ENCODE data around the gene HAUS5. TPM values are rescaled to one million over a fixed set of nuclear protein-coding genes. Genes with fewer than 3 reads are reported as not detected.
"Not testable (repeated sequence)": the region's sequence is repeated elsewhere in the genome, so short reads cannot be mapped to it uniquely, and the experiment has no call there.

The HAUS5 gene
- polyA plus RNA-seq, 1 donor from 2014 or later = 11.4 TPM

DNA sequence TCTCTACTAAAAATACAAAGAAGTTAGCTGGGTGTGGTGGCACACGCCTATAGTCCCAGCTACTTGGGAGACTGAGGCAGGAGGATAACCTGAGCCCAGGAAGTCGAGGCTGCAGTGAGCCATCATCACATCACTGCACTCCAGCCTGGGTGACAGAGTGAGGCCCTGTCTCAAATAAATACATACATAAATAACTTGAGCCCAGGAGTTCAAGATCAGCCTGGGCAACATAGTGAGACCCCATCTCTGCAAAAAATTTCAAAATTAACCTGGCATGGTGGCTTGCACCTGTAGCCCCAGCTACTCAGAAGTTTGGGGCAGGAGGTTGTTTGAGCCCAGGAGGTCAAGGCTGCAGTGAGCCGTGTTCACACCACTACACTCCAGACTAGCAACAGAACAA, 17.5 kb upstream of the HAUS5 start:
- H3K27ac Mint-ChIP-seq = not testable (repeated sequence)

DNA sequence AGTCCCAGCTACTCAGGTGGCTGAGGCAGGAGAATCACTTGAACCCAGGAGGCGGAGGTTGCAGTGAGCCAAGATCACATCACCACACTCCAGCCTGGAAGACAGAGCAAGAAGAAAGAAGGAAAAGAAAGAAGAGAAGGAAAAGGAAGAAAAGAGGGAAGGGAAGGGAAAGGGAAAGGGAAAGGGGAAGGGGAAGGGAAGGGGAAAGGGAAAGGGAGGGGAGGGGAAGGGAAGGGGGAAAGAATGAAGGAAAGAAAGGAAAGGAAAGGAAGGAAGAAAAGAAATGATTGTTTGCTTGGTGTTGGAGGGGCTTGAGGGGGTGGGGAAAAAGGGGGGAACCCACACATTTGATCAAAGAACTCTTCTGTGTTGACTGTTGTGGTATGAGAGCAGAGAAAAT, 16.6 kb upstream of the HAUS5 start:
- H3K9me3 Mint-ChIP-seq = no peaks in the 10 kb centered on the region
- no peaks in the 10 kb centered on the region for H3K36me3 Mint-ChIP-seq
- no peak overlapping the region for H3K27ac Mint-ChIP-seq
- H3K4me3 Mint-ChIP-seq = no peak overlapping the region
- H3K4me1 Mint-ChIP-seq = peaks cover 0 to 3% (median 0%) of the 10 kb centered on the region in 3 donors
- peaks cover 6% of the 10 kb centered on the region for H3K27me3 Mint-ChIP-seq

More for the DNA sequence above, 17.5 kb upstream of the HAUS5 start:
- not testable (repeated sequence) for H3K27me3 Mint-ChIP-seq, H3K9me3 Mint-ChIP-seq, H3K4me1 Mint-ChIP-seq, H3K36me3 Mint-ChIP-seq, H3K4me3 Mint-ChIP-seq

- Mint-ChIP-seq H3K27ac (no peak overlapping the region), H3K27me3 (peaks cover 9% of the 10 kb centered on the region), H3K4me3 (no peak overlapping the region), H3K36me3 (no peaks in the 10 kb centered on the region), H3K9me3 (no peaks in the 10 kb centered on the region), H3K4me1 (peaks cover 0 to 3% (median 0%) of the 10 kb centered on the region in 3 donors)
Observed at GRCh38 chr19:35596366-35596999, 16.1 kb upstream of the HAUS5 start.

DNA sequence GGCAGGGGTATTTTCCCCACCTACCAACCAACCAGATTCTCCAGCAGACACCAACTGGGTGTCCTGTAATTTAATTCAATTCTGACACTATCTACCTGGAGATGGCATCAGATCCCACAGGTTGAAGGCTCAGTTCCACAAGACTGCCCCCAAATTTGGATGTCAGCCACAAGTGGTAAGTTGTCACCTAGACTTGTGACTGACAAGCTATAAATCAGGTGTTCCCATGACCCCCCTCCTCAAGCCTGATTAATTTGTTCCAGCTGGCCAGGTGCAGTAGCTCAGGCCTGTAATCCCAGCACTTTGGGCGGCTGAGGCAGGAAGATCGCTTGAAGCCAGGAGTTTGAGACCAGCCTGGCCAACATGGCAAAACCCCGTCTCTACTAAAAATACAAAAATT, 10.6 kb upstream of the HAUS5 start:
- H3K27me3 Mint-ChIP-seq = peaks cover 7% of the 10 kb centered on the region
- no peaks in the 10 kb centered on the region for H3K36me3 Mint-ChIP-seq
- H3K9me3 Mint-ChIP-seq = no peaks in the 10 kb centered on the region
- peak overlapping the region in 1 of 3 donors; percentile 22 for H3K27ac Mint-ChIP-seq
- no peaks in the 10 kb centered on the region for H3K4me1 Mint-ChIP-seq
- H3K4me3 Mint-ChIP-seq = no peak overlapping the region

- Mint-ChIP-seq H3K27ac (peak overlapping the region in 1 of 3 donors; percentile 86), H3K4me3 (peak overlapping the region in 1 of 4 donors; percentile 72)
- not testable (repeated sequence) for H3K4me1 Mint-ChIP-seq
Observed at GRCh38 chr19:35604436-35604835, 8.1 kb upstream of the HAUS5 start.

GRCh38 chr19:35607170-35607569, 5.4 kb upstream of the HAUS5 start:
- not testable (repeated sequence) for H3K27me3 Mint-ChIP-seq, H3K36me3 Mint-ChIP-seq, H3K9me3 Mint-ChIP-seq
- H3K4me3 Mint-ChIP-seq = peak overlapping the region in 1 of 4 donors; percentile 20
- peak overlapping the region in 1 of 3 donors; percentile 10 for H3K27ac Mint-ChIP-seq
- peaks cover 19 to 28% (median 20%) of the 10 kb centered on the region in 3 donors for H3K4me1 Mint-ChIP-seq

More at GRCh38 chr19:35604436-35604835, 8.1 kb upstream of the HAUS5 start:
- H3K9me3 Mint-ChIP-seq, H3K36me3 Mint-ChIP-seq, H3K27me3 Mint-ChIP-seq: not testable (repeated sequence)

DNA sequence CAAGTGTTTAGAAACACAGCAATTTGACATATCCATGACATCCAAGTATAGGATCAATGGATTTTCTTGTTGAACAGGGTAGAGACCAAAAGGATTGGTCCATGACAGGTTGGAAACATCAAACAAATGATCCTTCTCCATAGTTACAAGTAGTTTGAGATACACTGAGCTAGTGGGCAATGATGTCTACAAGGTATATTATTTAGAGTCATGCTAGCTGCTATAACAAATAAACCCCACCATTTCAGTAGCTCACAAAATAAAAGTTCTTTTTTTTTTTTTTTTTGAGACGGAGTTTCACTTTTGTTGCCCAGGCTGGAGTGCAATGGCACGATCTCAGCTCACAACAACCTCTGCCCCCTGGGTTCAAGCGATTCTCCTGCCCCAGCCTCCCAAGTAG, 4.9 kb upstream of the HAUS5 start:
- H3K36me3 Mint-ChIP-seq = peaks cover 4% of the 10 kb centered on the region
- H3K27me3 Mint-ChIP-seq = no peaks in the 10 kb centered on the region
- peak overlapping the region in 1 of 4 donors; percentile 20 for H3K4me3 Mint-ChIP-seq
- H3K9me3 Mint-ChIP-seq = peaks cover 0 to 6% (median 2%) of the 10 kb centered on the region in 3 donors
- peaks cover 24 to 29% (median 24%) of the 10 kb centered on the region in 3 donors for H3K4me1 Mint-ChIP-seq
- peak overlapping the region in 1 of 3 donors; percentile 10 for H3K27ac Mint-ChIP-seq

GRCh38 chr19:35608251-35608650, 4.3 kb upstream of the HAUS5 start:
- H3K27ac Mint-ChIP-seq = peak overlapping the region; percentile 90 to 97 (median 93)
- no peaks in the 10 kb centered on the region for H3K27me3 Mint-ChIP-seq
- H3K4me1 Mint-ChIP-seq = peaks cover 24 to 29% (median 25%) of the 10 kb centered on the region in 3 donors
- H3K4me3 Mint-ChIP-seq = peak overlapping the region in 3 of 4 donors; percentile 65 to 89 (median 89)
- H3K36me3 Mint-ChIP-seq = peaks cover 4% of the 10 kb centered on the region
- peaks cover 0 to 6% (median 2%) of the 10 kb centered on the region in 3 donors for H3K9me3 Mint-ChIP-seq

DNA sequence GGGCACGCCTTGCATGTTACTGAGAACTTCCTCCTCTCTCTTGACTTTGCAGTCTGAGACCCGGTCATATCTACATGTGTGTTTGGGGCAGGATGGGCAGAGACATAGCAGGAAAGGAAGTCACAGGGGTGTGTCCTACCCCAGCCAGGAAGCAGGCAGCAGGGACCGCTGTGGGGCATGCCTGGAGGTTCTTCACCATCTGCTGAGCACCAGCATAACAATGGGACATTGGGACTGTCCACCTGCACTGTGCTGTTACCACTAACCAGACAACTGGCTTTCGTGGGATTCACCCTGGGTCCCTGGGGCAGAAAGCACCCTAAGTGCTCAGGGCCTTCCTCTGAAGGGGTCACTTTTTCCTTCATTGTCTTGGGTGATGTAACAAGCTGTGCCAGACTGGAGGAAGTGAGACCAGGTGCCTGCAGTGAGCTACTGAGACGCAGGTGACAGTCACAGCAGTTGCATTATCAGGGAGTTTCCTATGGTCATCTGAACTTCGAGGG, 2.6 kb upstream of the HAUS5 start:
- peak overlapping the region; percentile 71 to 89 (median 84) for H3K4me3 Mint-ChIP-seq
- H3K4me1 Mint-ChIP-seq = peaks cover 25 to 29% (median 26%) of the 10 kb centered on the region in 3 donors
- peaks cover 0 to 6% (median 2%) of the 10 kb centered on the region in 3 donors for H3K9me3 Mint-ChIP-seq
- peak overlapping the region; percentile 97 to 99 (median 99) for H3K27ac Mint-ChIP-seq
- H3K36me3 Mint-ChIP-seq = peaks cover 4% of the 10 kb centered on the region
- H3K27me3 Mint-ChIP-seq = no peaks in the 10 kb centered on the region

GRCh38 chr19:35612224-35612558, 344 bp upstream of the HAUS5 start:
- no peaks in the 10 kb centered on the region for H3K27me3 Mint-ChIP-seq
- H3K36me3 Mint-ChIP-seq = peaks cover 4% of the 10 kb centered on the region
- H3K4me1 Mint-ChIP-seq = peaks cover 25 to 29% (median 26%) of the 10 kb centered on the region in 3 donors
- peak overlapping the region; percentile 96 to 99 (median 99) for H3K27ac Mint-ChIP-seq
- H3K4me3 Mint-ChIP-seq = peak overlapping the region; percentile 83 to 97 (median 88)
- H3K9me3 Mint-ChIP-seq = peaks cover 0 to 6% (median 2%) of the 10 kb centered on the region in 3 donors

DNA sequence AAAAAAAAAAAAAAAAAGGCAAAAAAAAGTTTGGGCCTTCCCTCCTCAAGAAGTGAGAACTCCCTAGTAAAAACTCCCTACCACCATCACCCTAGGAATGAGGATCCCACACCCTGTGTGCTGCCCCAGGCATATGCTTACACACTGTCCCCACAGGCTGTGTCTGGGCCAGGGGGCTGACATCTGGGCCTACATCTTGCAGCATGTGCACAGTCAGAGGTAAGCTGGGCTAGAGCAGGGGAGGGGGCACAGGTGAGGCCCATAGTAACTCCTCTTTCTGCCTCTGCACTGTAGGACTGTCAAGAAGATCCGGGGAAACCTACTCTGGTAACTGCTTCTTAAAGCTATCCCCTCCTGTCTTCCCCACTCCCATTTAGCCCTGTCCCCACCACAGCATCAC, 1.0 kb downstream of the HAUS5 start:
- peak overlapping the region; percentile 53 to 99 (median 99) for H3K27ac Mint-ChIP-seq

GRCh38 chr19:35615036-35615435, 2.5 kb downstream of the HAUS5 start:
- Mint-ChIP-seq H3K27ac (no peak overlapping the region), H3K27me3 (no peaks in the 10 kb centered on the region), H3K36me3 (no peaks in the 10 kb centered on the region), H3K4me3 (peak overlapping the region in 2 of 4 donors; percentile 38 to 50), H3K9me3 (no peaks in the 10 kb centered on the region), H3K4me1 (peaks cover 11 to 14% (median 12%) of the 10 kb centered on the region in 3 donors)

More for the DNA sequence above, 1.0 kb downstream of the HAUS5 start:
- peaks cover 0 to 1% (median 0%) of the 10 kb centered on the region in 3 donors for H3K9me3 Mint-ChIP-seq
- peaks cover 19 to 24% (median 21%) of the 10 kb centered on the region in 3 donors for H3K4me1 Mint-ChIP-seq
- H3K27me3 Mint-ChIP-seq = no peaks in the 10 kb centered on the region
- peak overlapping the region; percentile 60 to 97 (median 79) for H3K4me3 Mint-ChIP-seq
- no peaks in the 10 kb centered on the region for H3K36me3 Mint-ChIP-seq

DNA sequence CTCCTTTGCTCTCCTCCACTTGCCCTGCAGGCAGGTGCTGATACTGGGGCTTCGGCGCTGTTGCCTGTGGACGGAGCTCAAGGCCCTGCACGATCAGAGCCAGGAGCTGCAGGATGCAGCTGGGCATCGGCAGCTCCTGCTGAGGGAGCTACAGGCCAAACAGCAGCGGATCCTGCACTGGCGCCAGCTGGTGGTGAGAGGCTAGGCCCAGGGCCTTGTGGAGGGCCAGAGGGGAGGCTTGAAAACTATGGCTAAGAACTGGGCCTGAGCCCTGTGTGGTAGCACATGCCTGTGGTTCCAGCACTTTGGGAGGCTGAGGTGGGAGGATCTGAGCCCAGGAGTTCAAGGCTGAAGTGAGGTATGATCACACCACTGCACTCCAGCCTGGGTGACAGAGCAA, 6.3 kb downstream of the HAUS5 start:
- Mint-ChIP-seq H3K4me3 (no peak overlapping the region), H3K27me3 (no peaks in the 10 kb centered on the region), H3K36me3 (peaks cover 2% of the 10 kb centered on the region), H3K9me3 (no peaks in the 10 kb centered on the region), H3K27ac (no peak overlapping the region), H3K4me1 (no peaks in the 10 kb centered on the region)

GRCh38 chr19:35619290-35619923, 6.9 kb downstream of the HAUS5 start:
- no peaks in the 10 kb centered on the region for H3K4me1 Mint-ChIP-seq
- no peak overlapping the region for H3K27ac Mint-ChIP-seq
- no peak overlapping the region for H3K4me3 Mint-ChIP-seq
- peaks cover 2% of the 10 kb centered on the region for H3K36me3 Mint-ChIP-seq
- no peaks in the 10 kb centered on the region for H3K27me3 Mint-ChIP-seq
- no peaks in the 10 kb centered on the region for H3K9me3 Mint-ChIP-seq

GRCh38 chr19:35620001-35620400, 7.5 kb downstream of the HAUS5 start:
- no peaks in the 10 kb centered on the region for H3K4me1 Mint-ChIP-seq
- peaks cover 2% of the 10 kb centered on the region for H3K36me3 Mint-ChIP-seq
- no peak overlapping the region for H3K4me3 Mint-ChIP-seq
- H3K27me3 Mint-ChIP-seq = no peaks in the 10 kb centered on the region
- no peaks in the 10 kb centered on the region for H3K9me3 Mint-ChIP-seq
- H3K27ac Mint-ChIP-seq = no peak overlapping the region
